ENCODE data around the gene TRMO. TPM values are rescaled to one million over a fixed set of nuclear protein-coding genes. Genes with fewer than 3 reads are reported as not detected.

TRMO gene
- total and polyA plus RNA-seq, 7 donors, result 7.8 to 27.8 (median 24.8) TPM

DNA sequence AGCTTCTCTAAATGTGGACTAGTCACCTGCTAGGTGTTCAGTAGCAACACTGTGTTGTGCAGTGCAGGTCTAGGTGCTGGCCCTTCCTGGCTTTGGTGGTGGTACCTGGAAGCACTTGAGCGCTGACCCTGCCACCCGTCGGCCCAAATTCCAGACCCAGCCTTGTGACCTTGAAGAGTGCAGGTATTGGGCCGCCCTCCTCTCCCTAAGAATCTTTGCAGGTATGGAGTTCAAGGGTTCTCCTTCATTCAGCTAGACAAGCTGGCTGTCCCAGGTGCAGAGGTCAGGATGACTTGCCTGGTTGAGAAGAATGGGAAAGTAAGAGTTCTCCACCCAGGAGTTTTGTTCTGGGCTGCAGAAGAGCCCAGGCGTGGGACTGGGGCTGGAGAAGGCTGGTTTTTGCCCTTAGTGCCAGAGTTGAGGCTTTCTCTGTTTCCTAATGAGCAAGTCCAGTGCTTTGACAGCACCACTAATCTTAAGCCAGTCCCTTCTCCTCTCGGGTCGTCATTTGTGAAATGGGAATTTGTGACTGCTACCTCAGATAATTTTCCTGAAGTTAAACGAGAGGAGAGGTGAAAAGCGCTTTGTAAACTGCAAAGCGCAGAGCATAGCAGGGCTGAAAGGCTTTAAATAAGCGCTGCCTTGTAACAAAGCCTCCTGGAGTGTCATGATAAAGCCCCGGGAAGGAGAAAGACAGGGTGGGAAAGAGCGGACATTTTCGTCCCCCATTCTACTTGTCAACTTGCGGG, 65.3 kb downstream of the TRMO start:
- peaks cover 0 to 37% (median 23%) of the 10 kb centered on the region in 4 donors for H3K4me1 ChIP-seq
- H3K27me3 ChIP-seq, result peaks cover 62 to 100% (median 90%) of the 10 kb centered on the region in 3 donors
- no peaks in the 10 kb centered on the region for H3K9me3 ChIP-seq
- DNase-seq, result no peak
- H3K36me3 ChIP-seq, result no peaks in the 10 kb centered on the region
- WGBS, 2 donors, result 17 to 37% methylated on average over 15 of the region's 15 CpGs
- intact Hi-C loops (cut with DNase I), result no loop called here
- no peak overlapping the region for H3K4me3 ChIP-seq
- TF ChIP-seq POLR2A (IDR thresholded peaks at IDR 0.05) (no peak), CTCF (IDR thresholded peaks at IDR 0.05) (no peak), EP300 (IDR thresholded peaks at IDR 0.05) (no peak), POLR2AphosphoS5 (IDR thresholded peaks at IDR 0.05) (no peak)
- H3K27ac ChIP-seq, result no peak overlapping the region

DNA sequence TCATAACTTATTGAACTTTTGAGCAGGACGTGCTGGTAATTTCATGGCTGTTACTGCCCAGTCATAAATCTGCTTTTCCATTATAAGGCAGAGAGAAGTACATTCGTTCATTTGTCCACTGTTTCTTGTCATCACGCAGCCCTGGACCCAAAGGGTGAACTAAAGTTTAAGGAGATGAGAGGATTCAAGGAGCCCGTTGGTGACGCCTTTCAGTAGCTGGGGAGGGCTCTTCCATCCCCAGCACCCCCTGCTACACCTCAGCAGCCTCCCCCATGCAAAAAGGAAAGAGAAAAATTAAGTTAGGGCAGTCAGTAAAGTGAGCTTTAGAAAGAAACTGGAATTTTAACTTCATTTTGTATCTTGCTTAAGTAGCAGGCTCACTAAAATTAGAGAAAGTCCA, 66.4 kb downstream of the TRMO start:
- Histone ChIP-seq H3K27ac (no peak overlapping the region), H3K36me3 (no peaks in the 10 kb centered on the region), H3K4me3 (no peak overlapping the region), H3K9me3 (no peaks in the 10 kb centered on the region), H3K27me3 (peaks cover 69 to 100% (median 94%) of the 10 kb centered on the region in 3 donors), H3K4me1 (peaks cover 0 to 48% (median 30%) of the 10 kb centered on the region in 4 donors)
- DNase-seq, result no peak
- intact Hi-C loops (cut with DNase I), result no loop called here
- TF ChIP-seq EP300 (IDR thresholded peaks at IDR 0.05) (no peak), POLR2A (IDR thresholded peaks at IDR 0.05) (no peak), POLR2AphosphoS5 (IDR thresholded peaks at IDR 0.05) (no peak), CTCF (IDR thresholded peaks at IDR 0.05) (no peak)
- 35 to 49% methylated on average over 5 of the region's 5 CpGs for WGBS, 2 donors

- intact Hi-C loops (cut with DNase I), result no loop called here
- peaks cover 0 to 48% (median 30%) of the 10 kb centered on the region in 4 donors for H3K4me1 ChIP-seq
- no peak for TF ChIP-seq EP300 (IDR thresholded peaks at IDR 0.05)
- TF ChIP-seq POLR2A (IDR thresholded peaks at IDR 0.05), result no peak
- no peak for TF ChIP-seq POLR2AphosphoS5 (IDR thresholded peaks at IDR 0.05)
- no peak for TF ChIP-seq CTCF (IDR thresholded peaks at IDR 0.05)
- H3K36me3 ChIP-seq, result no peaks in the 10 kb centered on the region
- no peak overlapping the region for H3K4me3 ChIP-seq
- H3K27me3 ChIP-seq, result peaks cover 65 to 100% (median 94%) of the 10 kb centered on the region in 3 donors
- DNase-seq, result no peak
- H3K9me3 ChIP-seq, result no peaks in the 10 kb centered on the region
- no peak overlapping the region for H3K27ac ChIP-seq
- 20 to 45% methylated on average over 8 of the region's 8 CpGs for WGBS, 2 donors
These were observed 66.8 kb downstream of the TRMO start for GRCh38 chr9:97855486-97855875.

- Histone ChIP-seq H3K9me3 (no peaks in the 10 kb centered on the region), H3K4me1 (peaks cover 0 to 48% (median 30%) of the 10 kb centered on the region in 4 donors), H3K27ac (no peak overlapping the region), H3K27me3 (peaks cover 69 to 100% (median 94%) of the 10 kb centered on the region in 3 donors), H3K36me3 (no peaks in the 10 kb centered on the region), H3K4me3 (peak overlapping the region in 1 of 4 donors; percentile 43)
- intact Hi-C loops (cut with DNase I), result no loop called here
- DNase-seq, result no peak
- 11 to 35% methylated on average over 71 of the region's 71 CpGs for WGBS, 2 donors
- TF ChIP-seq POLR2A (IDR thresholded peaks at IDR 0.05) (no peak), CTCF (IDR thresholded peaks at IDR 0.05) (no peak), POLR2AphosphoS5 (IDR thresholded peaks at IDR 0.05) (no peak), EP300 (IDR thresholded peaks at IDR 0.05) (no peak)
These were observed 67.4 kb downstream of the TRMO start for GRCh38 chr9:97854696-97855485.

Small RNA genes lying within 50 kb of the gene (small RNA-seq; reads per million reads assigned to genes)
- gene RF00019, result 0 reads per million in 3 donors

Other genes starting within 250 kb of the TRMO start
- gene XPA, start 225.2 kb downstream of the TRMO start, total RNA-seq, result 10 to 100 TPM; 21.7 to 33.2 (median 31.2) TPM
- 10 to 100 TPM in 2 of 3 donors, 1 to 10 TPM in 1; 8.8 to 16.2 (median 12.5) TPM for gene XPA, start 225.2 kb downstream of the TRMO start, polyA plus RNA-seq
- gene FOXE1, start 69.3 kb downstream of the TRMO start, total RNA-seq, result not detected
- gene FOXE1, start 69.3 kb downstream of the TRMO start, polyA plus RNA-seq, result not detected
- gene HEMGN, start 15.7 kb upstream of the TRMO start, total RNA-seq, result not detected
- gene HEMGN, start 15.7 kb upstream of the TRMO start, polyA plus RNA-seq, result under 1 TPM in 1 of 3 donors, not detected in 2; 0.25 TPM
- 10 to 100 TPM; 31.4 to 66.7 (median 51.3) TPM for gene ANP32B, start 60.8 kb upstream of the TRMO start, total RNA-seq
- gene ANP32B, start 60.8 kb upstream of the TRMO start, polyA plus RNA-seq, result 100 to 1,000 TPM; 160 to 217 (median 198) TPM
- 10 to 100 TPM; 24.6 to 38.1 (median 28.4) TPM for gene NANS, start 134.2 kb upstream of the TRMO start, total RNA-seq
- 100 to 1,000 TPM; 316 to 470 (median 434) TPM for gene NANS, start 134.2 kb upstream of the TRMO start, polyA plus RNA-seq
- 10 to 100 TPM in 2 of 4 donors, 1 to 10 TPM in 2; 7.2 to 13.2 (median 9.0) TPM for gene TRIM14, start 196.7 kb upstream of the TRMO start, total RNA-seq
- 10 to 100 TPM; 14.4 to 40.1 (median 17.8) TPM for gene TRIM14, start 196.7 kb upstream of the TRMO start, polyA plus RNA-seq